BE2C (cell line): ENCODE data around the gene ST6GALNAC2.
A peak's percentile ranks its signal among the peaks of the same experiment; 100 is the strongest.

Experiments used
- DNase-seq: peaks from one replicate; pipeline ENCODE4 v3.0.0-alpha.2; 2020
- H3K27me3 ChIP-seq: fragments of 250-450 bp; sonication (Bioruptor Pico); 2 replicates; pipeline ENCODE4 v1.5.1; 2020; ENCODE audit warnings: mild to moderate bottlenecking
- H3K36me3 ChIP-seq: fragments of 250-450 bp; sonication (Bioruptor Pico); 2 replicates; pipeline ENCODE4 v1.5.1; 2020; ENCODE audit warnings: mild to moderate bottlenecking
- H3K4me1 ChIP-seq: fragments of 250-450 bp; sonication (Bioruptor Pico); 2 replicates; pipeline ENCODE4 v1.5.1; 2020
- H3K4me3 ChIP-seq: 2 replicates; pipeline ENCODE4 v1.5.1; 2011; ENCODE audit warnings: low read depth, low read length
- H3K9me3 ChIP-seq: fragments of 250-450 bp; sonication (Bioruptor Pico); 2 replicates; pipeline ENCODE4 v1.5.1; 2020
- TF ChIP-seq, protein P1 (sequence below): IDR thresholded peaks from 2 replicates; pipeline ENCODE4 v1.5.1; 2012; ENCODE audit warnings: mild to moderate bottlenecking, low read depth, low read length

Gene ST6GALNAC2

DNA sequence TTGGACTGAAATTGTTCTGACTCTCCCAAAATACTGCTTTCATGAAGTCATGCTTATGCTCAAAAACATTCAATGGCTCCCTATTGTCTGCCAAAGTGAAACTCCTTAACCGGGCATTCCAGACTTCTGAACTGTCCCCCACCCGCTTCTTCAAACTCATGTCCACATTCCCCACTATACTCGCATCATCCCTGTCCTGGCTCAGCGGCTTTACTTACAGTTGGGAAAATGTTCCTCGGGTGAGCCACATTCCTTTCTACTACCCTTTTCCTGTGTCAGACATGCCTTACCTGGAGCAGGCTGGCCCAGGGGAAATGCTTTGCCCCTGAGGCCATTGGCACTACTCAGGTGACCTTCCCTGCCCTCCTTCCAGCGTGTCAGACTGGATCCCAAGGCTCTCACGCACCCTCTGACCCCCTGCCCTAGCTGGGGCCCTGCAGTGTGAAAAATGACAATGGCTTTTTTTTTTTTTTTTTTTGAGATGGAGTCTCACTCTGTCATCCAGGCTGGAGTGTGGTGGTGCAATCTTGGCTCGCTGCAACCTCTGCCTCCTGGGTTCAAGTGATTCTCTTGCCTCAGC lies 53.5 kb downstream of the ST6GALNAC2 start:
- H3K4me1 ChIP-seq: peaks cover 51% of the 10 kb centered on the region
- DNase-seq: peak; percentile 5

DNA sequence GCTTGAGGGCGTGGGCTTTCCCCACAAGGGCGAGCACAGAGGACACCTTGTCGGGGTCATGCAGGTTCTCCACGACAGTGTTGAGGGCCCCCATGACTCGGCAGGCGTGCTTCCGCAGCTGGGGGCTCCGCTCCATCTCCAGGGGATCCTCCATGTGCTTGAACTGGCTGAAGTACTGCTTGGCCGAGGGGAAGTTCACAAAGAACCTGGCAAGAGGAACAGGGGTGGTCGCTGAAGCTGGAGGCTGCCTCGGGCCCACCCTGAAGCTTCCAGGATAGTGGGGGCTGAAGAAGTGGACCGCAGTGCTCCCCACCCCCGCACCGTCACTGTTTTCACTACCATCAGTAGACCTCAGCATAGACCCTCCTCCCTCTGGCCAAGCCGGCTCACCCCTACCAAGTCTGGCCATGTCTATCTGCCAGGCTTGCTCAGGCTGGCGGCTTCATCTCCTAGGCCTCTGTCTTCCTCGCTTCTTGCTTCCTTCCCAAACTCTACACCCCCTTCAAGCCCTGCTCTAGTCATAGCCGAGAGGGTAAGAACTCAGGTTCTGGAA lies 54.1 kb downstream of the ST6GALNAC2 start:
- Histone ChIP-seq H3K4me1 (peaks cover 51% of the 10 kb centered on the region), H3K4me3 (no peak overlapping the region), H3K9me3 (no peaks in the 10 kb centered on the region), H3K27me3 (no peaks in the 10 kb centered on the region), H3K36me3 (peaks cover 75% of the 10 kb centered on the region)
- TF ChIP-seq, protein P1, sequence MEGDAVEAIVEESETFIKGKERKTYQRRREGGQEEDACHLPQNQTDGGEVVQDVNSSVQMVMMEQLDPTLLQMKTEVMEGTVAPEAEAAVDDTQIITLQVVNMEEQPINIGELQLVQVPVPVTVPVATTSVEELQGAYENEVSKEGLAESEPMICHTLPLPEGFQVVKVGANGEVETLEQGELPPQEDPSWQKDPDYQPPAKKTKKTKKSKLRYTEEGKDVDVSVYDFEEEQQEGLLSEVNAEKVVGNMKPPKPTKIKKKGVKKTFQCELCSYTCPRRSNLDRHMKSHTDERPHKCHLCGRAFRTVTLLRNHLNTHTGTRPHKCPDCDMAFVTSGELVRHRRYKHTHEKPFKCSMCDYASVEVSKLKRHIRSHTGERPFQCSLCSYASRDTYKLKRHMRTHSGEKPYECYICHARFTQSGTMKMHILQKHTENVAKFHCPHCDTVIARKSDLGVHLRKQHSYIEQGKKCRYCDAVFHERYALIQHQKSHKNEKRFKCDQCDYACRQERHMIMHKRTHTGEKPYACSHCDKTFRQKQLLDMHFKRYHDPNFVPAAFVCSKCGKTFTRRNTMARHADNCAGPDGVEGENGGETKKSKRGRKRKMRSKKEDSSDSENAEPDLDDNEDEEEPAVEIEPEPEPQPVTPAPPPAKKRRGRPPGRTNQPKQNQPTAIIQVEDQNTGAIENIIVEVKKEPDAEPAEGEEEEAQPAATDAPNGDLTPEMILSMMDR: no peak
- DNase-seq: no peak

More for the DNA sequence above, 53.5 kb downstream of the ST6GALNAC2 start:
- H3K9me3 ChIP-seq: no peaks in the 10 kb centered on the region
- H3K27me3 ChIP-seq: no peaks in the 10 kb centered on the region
- H3K36me3 ChIP-seq: peaks cover 79% of the 10 kb centered on the region
- TF ChIP-seq, protein P1: no peak
- no peak overlapping the region for H3K4me3 ChIP-seq

DNA sequence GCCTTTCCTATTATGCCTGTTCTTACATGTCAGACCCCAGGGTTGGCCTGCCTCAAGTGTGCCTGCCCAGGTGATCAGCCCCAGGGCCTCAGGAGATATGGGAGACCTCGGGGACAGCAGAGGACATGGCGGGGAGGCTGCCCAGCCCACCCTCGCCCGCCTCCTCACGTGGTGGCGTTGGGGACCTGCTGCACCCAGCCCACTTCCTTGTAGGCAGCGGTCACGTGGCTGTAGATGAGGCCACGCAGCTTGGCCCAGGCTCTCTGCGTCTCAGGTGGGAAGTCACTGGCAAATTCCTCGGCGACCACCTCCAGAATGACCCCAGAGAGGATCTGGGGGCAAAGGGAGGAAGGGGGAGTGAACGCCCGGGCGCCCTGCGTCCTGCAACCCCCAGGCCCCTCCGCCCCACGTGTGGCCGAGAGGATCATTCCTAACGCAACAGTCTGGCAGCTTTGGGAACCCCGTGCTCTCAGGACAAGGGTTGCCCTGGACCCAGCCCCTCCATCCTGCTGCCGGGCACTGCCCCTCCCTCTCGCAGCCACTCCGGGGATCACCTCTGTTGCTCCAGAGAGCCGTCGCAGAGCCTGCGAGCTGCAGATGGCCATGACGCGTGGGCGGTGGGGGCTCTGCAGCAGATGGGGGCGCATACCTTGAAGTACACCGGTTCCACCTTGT lies 54.7 kb downstream of the ST6GALNAC2 start:
- H3K4me3 ChIP-seq: no peak overlapping the region
- H3K4me1 ChIP-seq: peaks cover 53% of the 10 kb centered on the region
- no peaks in the 10 kb centered on the region for H3K27me3 ChIP-seq
- H3K36me3 ChIP-seq: peaks cover 69% of the 10 kb centered on the region
- no peaks in the 10 kb centered on the region for H3K9me3 ChIP-seq
- TF ChIP-seq, protein P1: no peak
- peak; percentile 27 for DNase-seq

DNA sequence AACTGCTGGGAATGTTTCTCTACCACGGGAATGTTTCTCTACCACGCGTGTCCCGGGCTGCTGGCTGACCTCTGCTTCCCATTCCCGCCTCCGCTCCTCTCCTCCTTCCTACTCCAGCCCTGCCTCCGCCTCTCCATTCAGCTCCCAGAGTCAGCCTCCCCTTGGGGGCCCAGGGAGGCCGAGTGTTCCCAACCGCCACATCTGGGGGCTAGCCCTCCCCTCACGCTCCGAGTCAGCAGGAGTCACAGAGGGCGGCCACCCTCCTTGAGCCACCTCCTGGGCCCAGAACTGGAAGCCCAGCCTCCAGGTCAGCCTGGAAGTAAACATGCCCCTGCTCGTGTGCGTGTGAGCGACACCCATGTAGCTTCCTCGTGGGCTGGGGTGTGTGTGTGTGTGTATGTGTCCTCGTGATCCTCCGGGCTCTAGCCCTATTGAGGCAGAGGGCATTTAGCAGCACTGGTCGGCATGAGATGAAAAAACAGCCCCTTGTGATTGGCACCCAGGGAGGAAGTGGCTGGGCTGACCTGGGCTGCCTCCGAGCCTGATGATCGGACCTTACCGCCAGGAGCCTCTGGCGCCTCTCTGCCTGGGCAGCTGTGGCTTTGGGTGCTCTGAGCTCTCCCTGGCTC lies 55.5 kb downstream of the ST6GALNAC2 start:
- peak; percentile 46 for DNase-seq
- TF ChIP-seq, protein P1: no peak
- H3K36me3 ChIP-seq: peaks cover 62% of the 10 kb centered on the region
- no peak overlapping the region for H3K4me3 ChIP-seq
- no peaks in the 10 kb centered on the region for H3K27me3 ChIP-seq
- no peaks in the 10 kb centered on the region for H3K9me3 ChIP-seq
- peaks cover 56% of the 10 kb centered on the region for H3K4me1 ChIP-seq

DNA sequence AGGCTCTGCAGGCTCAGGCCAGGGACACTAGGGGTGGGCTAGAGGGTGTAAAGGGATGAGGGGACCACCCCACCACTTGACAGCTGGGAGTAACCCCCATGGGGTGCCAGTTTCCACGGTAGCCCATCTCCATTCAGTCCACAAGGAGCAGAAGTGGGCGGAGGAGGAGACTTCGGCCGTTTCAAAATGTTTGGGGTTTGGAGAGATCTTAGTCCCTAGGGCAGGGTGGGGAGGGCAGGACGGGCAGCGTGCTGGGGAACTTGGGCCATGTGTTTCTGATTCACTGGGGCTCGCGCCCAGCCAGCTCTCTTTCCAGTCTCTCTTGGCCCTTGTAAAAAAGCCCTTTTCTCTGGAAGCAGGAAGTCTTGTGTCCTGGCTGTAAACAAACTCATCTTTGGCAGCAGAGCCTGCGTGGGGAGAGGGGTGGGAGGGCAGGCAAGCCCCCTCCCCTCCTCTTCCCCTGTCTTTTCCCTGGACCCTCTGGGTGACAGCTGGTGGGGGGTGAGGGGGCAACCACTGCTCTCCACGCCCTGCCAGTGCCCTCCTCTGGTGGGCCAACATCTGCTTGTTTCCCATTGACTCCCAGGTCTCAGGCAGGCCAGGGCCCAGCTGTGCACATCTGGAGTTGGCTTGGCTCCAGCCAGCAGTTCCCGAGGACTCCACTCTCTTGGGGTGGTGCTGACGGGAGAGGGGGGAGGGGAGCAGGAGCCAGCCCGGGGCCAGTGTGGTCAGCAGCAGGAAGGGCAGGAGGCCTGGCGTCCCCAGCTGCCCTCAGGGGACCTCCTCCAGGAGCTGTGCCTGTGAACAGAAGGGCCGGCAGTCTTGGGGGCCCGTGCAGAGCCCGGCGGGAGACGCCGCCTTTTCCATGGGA lies 56.2 kb downstream of the ST6GALNAC2 start:
- Histone ChIP-seq H3K4me3 (no peak overlapping the region), H3K4me1 (peaks cover 60% of the 10 kb centered on the region), H3K36me3 (peaks cover 54% of the 10 kb centered on the region), H3K27me3 (no peaks in the 10 kb centered on the region), H3K9me3 (no peaks in the 10 kb centered on the region)
- peak; percentile 71 for DNase-seq
- TF ChIP-seq, protein P1: no peak
